Naive thymus-derived CD4-positive, alpha-beta T cell (primary cell): ENCODE data around the gene TCP1. TPM values are rescaled to one million over a fixed set of nuclear protein-coding genes. Genes with fewer than 3 reads are reported as not detected.

Experiments
- ATAC-seq: fragments of 150-1000 bp; cut with Tn5 transposase; 2 replicates; pipeline ENCODE4 v1.10.0; 2021; ENCODE audit warnings: mild to moderate bottlenecking, moderate library complexity
- CTCF ChIA-PET: fragments of 350-600 bp; sonication (Branson Sonifier 250); formaldehyde crosslinking; loops from one replicate; lab custom pipeline; 2021; ENCODE audit warnings: antibody characterized with exemption; lab: Charles Lee
- POLR2A ChIA-PET: fragments of 350-600 bp; sonication (Branson Sonifier 250); formaldehyde crosslinking; loops from one replicate; lab custom pipeline; 2021; ENCODE audit warnings: antibody characterized with exemption, inconsistent platforms; lab: Charles Lee
- DNase-seq, 9 donors: peaks; one replicate each; pipeline versions ENCODE4 v3.0.0 to v3.0.0-alpha.2; 2020 to 2022; ENCODE audit warnings: mixed read lengths in 1 of 9
- H3K27ac ChIP-seq: one replicate; pipeline ENCODE4 v1.7.0; 2013; ENCODE audit warnings: mild to moderate bottlenecking, low read depth, low read length, moderate library complexity
- H3K27me3 ChIP-seq, 2 donors: one replicate each; pipeline ENCODE4 v1.7.0; 2013; ENCODE audit warnings: low read length in 2 of 2, mild to moderate bottlenecking in 2 of 2, moderate library complexity in 2 of 2; ENCODE audit not compliant: control insufficient read depth in 2 of 2, insufficient read depth in 2 of 2
- H3K36me3 ChIP-seq, 3 experiments: 1 replicate in 2 of 3; 2 replicates in 1 of 3; pipeline ENCODE4 v1.7.0; 2013; ENCODE audit warnings: low read length in 3 of 3, mild to moderate bottlenecking in 3 of 3, moderate library complexity in 1 of 3; ENCODE audit not compliant: insufficient read depth in 3 of 3, control insufficient read depth in 2 of 3
- H3K4me1 ChIP-seq, 2 donors: one replicate each; pipeline ENCODE4 v1.7.0; 2013; ENCODE audit warnings: low read length in 2 of 2, mild to moderate bottlenecking in 2 of 2, moderate library complexity in 1 of 2; ENCODE audit not compliant: control insufficient read depth in 2 of 2, insufficient read depth in 2 of 2
- H3K4me3 ChIP-seq: 2 replicates; pipeline ENCODE4 v1.7.0; 2013; ENCODE audit warnings: mild to moderate bottlenecking, low read length
- H3K9me3 ChIP-seq, 3 experiments: 1 replicate in 2 of 3; 2 replicates in 1 of 3; pipeline ENCODE4 v1.7.0; 2013; ENCODE audit warnings: low read length in 3 of 3; ENCODE audit not compliant: control insufficient read depth in 2 of 3
- H3K27ac Mint-ChIP-seq, 9 donors: one replicate each; pipeline ENCODE4 v1.8.0; 2020 to 2022; ENCODE audit warnings: mixed read lengths in 9 of 9, mild to moderate bottlenecking in 8 of 9, moderate library complexity in 5 of 9, inconsistent platforms in 2 of 9
- H3K27me3 Mint-ChIP-seq, 5 donors: one replicate each; pipeline ENCODE4 v1.8.0; 2021 to 2022; ENCODE audit warnings: mixed read lengths in 5 of 5, mild to moderate bottlenecking in 1 of 5
- H3K36me3 Mint-ChIP-seq, 5 donors: one replicate each; pipeline ENCODE4 v1.8.0; 2020 to 2022; ENCODE audit warnings: mixed read lengths in 5 of 5, mild to moderate bottlenecking in 3 of 5, inconsistent platforms in 1 of 5
- H3K4me1 Mint-ChIP-seq, 7 donors: one replicate each; pipeline ENCODE4 v1.8.0; 2020 to 2022; ENCODE audit warnings: mixed read lengths in 7 of 7, mild to moderate bottlenecking in 3 of 7, inconsistent platforms in 1 of 7
- H3K4me3 Mint-ChIP-seq, 10 donors: one replicate each; pipeline ENCODE4 v1.8.0; 2020 to 2022; ENCODE audit warnings: mild to moderate bottlenecking in 10 of 10, mixed read lengths in 10 of 10, moderate library complexity in 6 of 10, inconsistent platforms in 2 of 10
- H3K9me3 Mint-ChIP-seq, 11 donors: one replicate each; pipeline ENCODE4 v1.8.0; 2020 to 2022; ENCODE audit warnings: mixed read lengths in 11 of 11, mild to moderate bottlenecking in 4 of 11, inconsistent platforms in 1 of 11, moderate library complexity in 1 of 11
- intact Hi-C, 2 donors: fragments of 100-400 bp; cut with micrococcal nuclease; formaldehyde crosslinking; loops; one replicate each; pipeline ENCODE4 v1.15.1; 2023
- polyA plus RNA-seq, 2 donors: library from polyadenylated mRNA; unstranded; fragments of 300-500 nt; fragmentation: Illumina TruSeq; gene quantifications; one replicate each; pipeline ENCODE4 v1.2.3, GENCODE V29; 2021
- total RNA-seq, 6 experiments: library from RNA in 5 of 6; stranded (reverse) in 5 of 6; gene quantifications; 1 replicate in 5 of 6; 2 replicates in 1 of 6; pipeline ENCODE4 v1.2.3 and lab custom pipeline; 2021 to 2026

Gene TCP1
- 100 to 1,000 TPM; 147 to 225 (median 154) TPM for total RNA-seq
- 100 to 1,000 TPM in 1 of 2 donors, 10 to 100 TPM in 1; 63.3 to 111 TPM for polyA plus RNA-seq
- total RNA-seq (lab: John Stamatoyannopoulos, UW): 224 reads per million, percentile 94 among the genes with 10 or more reads in this experiment

DNA sequence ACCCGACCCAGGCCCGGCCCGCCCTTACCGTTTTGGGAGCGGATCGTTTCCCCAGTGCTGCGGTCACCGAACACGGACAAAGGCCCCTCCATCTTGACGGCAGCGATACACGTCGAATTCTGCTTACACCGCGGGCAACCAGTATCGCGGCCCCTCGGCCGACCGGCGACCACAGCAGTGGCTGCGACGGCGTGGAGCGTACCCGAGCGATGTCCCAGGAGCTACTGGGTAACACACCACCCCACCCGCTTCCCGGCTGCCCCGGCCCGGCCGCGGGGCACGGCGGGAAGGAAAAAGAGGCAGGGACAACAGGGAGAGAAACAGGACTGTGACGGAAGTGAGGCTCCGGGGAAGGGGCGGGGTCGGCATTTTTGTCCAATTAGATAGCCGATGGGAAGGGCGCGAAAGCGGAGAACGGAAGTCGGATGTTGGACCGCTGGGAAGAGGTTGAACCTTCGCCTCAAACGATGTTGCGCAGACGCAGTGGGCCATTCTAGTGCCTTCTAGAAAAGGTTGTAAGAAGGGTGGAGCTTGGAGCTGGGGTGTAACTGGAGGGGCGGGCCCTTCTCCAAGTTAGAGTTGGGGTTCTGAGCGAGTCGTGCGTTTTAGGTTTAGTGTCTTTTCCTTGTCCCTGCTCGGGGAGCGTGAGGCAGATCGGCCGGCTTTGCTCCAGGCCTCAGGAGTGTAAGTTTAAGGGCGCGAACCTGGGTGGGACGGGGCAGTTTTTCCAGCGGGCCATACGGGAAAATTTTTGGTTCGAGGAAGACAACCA lies at the start of gene TCP1:
Gene TCP1, minus strand, starts transcription at position 226 of the 772 bp plus-strand sequence. Its CDS starts 134 bp downstream, at position 92.
- peaks cover 15 to 27% of the 10 kb centered on the region in 2 donors for H3K4me1 ChIP-seq
- Mint-ChIP-seq H3K27me3 (peaks cover 0 to 3% (median 0%) of the 10 kb centered on the region in 5 donors), H3K4me1 (peaks cover 41 to 83% (median 69%) of the 10 kb centered on the region in 7 donors), H3K36me3 (peaks cover 4 to 40% (median 32%) of the 10 kb centered on the region in 5 donors), H3K9me3 (no peaks in the 10 kb centered on the region), H3K4me3 (peak within 1 kb of the TSS; percentile 94 to 100 (median 99)), H3K27ac (peak within 1 kb of the TSS; percentile 95 to 99 (median 98))
- ChIA-PET POLR2A (interaction anchor here (0.6 to 6.1 kb wide), 25 partner anchors 7 to 227 kb away, joined by 3 to 101 read pairs (median 5); partner anchors contain the start of genes ACAT2, IGF2R, SOD2 and WTAP), CTCF (interaction anchor here (0.8 to 2.1 kb wide), 8 partner anchors 9 to 666 kb away, joined by 3 to 10 read pairs (median 3); partner anchors contain the start of gene ACAT2)
- peaks cover 4 to 31% (median 14%) of the 10 kb centered on the region in 3 experiments for H3K36me3 ChIP-seq
- ATAC-seq (peak; percentile 89), DNase-seq (peak; percentile 87 to 99 (median 98))
- intact Hi-C loops: loop anchor here (1.0 to 5.0 kb wide), 17 partner anchors 27 to 731 kb away; partner anchors contain the start of genes ACAT2 (in 2 of the 2), WTAP (in 2 of the 2), IGF2R (in 1 of the 2) and SOD2 (in 1 of the 2)
- H3K4me3 ChIP-seq: peak within 1 kb of the TSS; percentile 98
- H3K9me3 ChIP-seq: no peaks in the 10 kb centered on the region
- peak within 1 kb of the TSS; percentile 94 for H3K27ac ChIP-seq
- no peaks in the 10 kb centered on the region for H3K27me3 ChIP-seq

- Histone ChIP-seq H3K27me3 (no peaks in the 10 kb centered on the region), H3K9me3 (no peaks in the 10 kb centered on the region), H3K27ac (no peak overlapping the region), H3K4me1 (peaks cover 0 to 24% of the 10 kb centered on the region in 2 donors), H3K36me3 (no peaks in the 10 kb centered on the region), H3K4me3 (no peak overlapping the region)
- no peaks in the 10 kb centered on the region for H3K9me3 Mint-ChIP-seq
- DNase-seq (no peak), ATAC-seq (no peak)
- peaks cover 3 to 31% (median 23%) of the 10 kb centered on the region in 7 donors for H3K4me1 Mint-ChIP-seq
- ChIA-PET CTCF (interaction anchor here (0.7 kb wide), 1 partner anchor 15 kb away, joined by 3 read pairs; no protein-coding TSS in a partner anchor), POLR2A (no interaction called here)
- H3K27me3 Mint-ChIP-seq: peaks cover 0 to 13% (median 0%) of the 10 kb centered on the region in 5 donors
- no peaks in the 10 kb centered on the region for H3K36me3 Mint-ChIP-seq
- intact Hi-C loops: no loop called here
- H3K27ac Mint-ChIP-seq: peak overlapping the region in 1 of 9 donors; percentile 20
- peak overlapping the region in 1 of 10 donors; percentile 30 for H3K4me3 Mint-ChIP-seq
These were observed 48.8 kb upstream of the TCP1 start for GRCh38 chr6:159838020-159838744.

- Histone ChIP-seq H3K36me3 (no peaks in the 10 kb centered on the region), H3K4me1 (peaks cover 0 to 30% of the 10 kb centered on the region in 2 donors), H3K9me3 (no peaks in the 10 kb centered on the region), H3K27me3 (no peaks in the 10 kb centered on the region), H3K4me3 (no peak overlapping the region), H3K27ac (no peak overlapping the region)
- ATAC-seq: no peak
- Mint-ChIP-seq H3K4me1 (peaks cover 4 to 37% (median 30%) of the 10 kb centered on the region in 7 donors), H3K36me3 (no peaks in the 10 kb centered on the region), H3K27ac (no peak overlapping the region), H3K27me3 (peaks cover 0 to 13% (median 0%) of the 10 kb centered on the region in 5 donors), H3K4me3 (no peak overlapping the region), H3K9me3 (no peaks in the 10 kb centered on the region)
- DNase-seq: no peak
- intact Hi-C loops: no loop called here
- CTCF ChIA-PET: interaction anchor here (0.7 kb wide), 1 partner anchor 16 kb away, joined by 3 read pairs; no protein-coding TSS in a partner anchor
- POLR2A ChIA-PET: no interaction called here
These were observed 48.1 kb upstream of the TCP1 start for GRCh38 chr6:159837511-159837910.

DNA sequence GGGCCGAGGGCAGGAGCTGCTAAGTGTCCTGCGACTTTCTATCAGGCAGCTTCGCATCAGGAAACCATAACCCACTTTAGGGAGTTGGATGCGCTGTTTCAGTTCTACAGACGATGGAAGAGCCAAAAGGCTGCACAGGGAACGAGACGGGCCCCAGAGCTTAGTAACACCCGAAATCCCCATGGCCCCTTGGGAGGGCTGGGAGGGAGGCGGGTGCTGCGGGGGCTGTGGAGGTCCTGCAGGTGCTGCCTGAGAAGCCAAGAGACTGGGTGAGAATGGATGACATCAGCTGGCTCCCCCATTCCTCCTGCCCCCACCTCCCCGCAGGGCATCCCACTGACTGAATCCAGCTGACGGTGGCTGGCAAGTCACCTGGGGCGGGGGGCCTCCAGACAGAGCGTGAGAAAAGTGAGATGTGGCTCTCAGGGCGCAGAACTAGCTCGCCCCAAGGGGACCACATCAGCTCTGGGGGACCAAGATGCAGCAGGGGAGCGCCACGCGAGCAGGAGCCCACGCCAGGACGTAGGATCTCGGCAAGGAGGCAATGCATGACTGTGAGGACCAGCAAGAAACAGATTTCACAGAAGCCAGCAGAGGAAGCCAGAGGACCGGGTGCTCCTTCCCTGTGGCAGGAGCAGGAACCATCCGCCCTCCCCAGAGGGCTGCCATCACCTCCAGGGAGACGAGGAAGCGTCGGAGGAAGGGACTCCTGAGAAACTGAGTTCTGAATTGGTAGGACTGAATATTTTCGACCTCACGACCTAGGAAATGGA lies 47.5 kb upstream of the TCP1 start:
- peaks cover 0 to 30% of the 10 kb centered on the region in 2 donors for H3K4me1 ChIP-seq
- no peak overlapping the region for H3K4me3 ChIP-seq
- Mint-ChIP-seq H3K9me3 (no peaks in the 10 kb centered on the region), H3K27me3 (peaks cover 0 to 13% (median 0%) of the 10 kb centered on the region in 5 donors), H3K4me1 (peaks cover 4 to 36% (median 30%) of the 10 kb centered on the region in 7 donors), H3K36me3 (no peaks in the 10 kb centered on the region), H3K27ac (peak overlapping the region in 1 of 9 donors; percentile 32), H3K4me3 (no peak overlapping the region)
- ChIA-PET POLR2A (interaction anchor here (0.7 kb wide), 1 partner anchor 90 kb away, joined by 3 read pairs; no protein-coding TSS in a partner anchor), CTCF (no interaction called here)
- no peaks in the 10 kb centered on the region for H3K36me3 ChIP-seq
- intact Hi-C loops: no loop called here
- ATAC-seq: no peak
- no peaks in the 10 kb centered on the region for H3K27me3 ChIP-seq
- no peak for DNase-seq
- no peak overlapping the region for H3K27ac ChIP-seq
- no peaks in the 10 kb centered on the region for H3K9me3 ChIP-seq

DNA sequence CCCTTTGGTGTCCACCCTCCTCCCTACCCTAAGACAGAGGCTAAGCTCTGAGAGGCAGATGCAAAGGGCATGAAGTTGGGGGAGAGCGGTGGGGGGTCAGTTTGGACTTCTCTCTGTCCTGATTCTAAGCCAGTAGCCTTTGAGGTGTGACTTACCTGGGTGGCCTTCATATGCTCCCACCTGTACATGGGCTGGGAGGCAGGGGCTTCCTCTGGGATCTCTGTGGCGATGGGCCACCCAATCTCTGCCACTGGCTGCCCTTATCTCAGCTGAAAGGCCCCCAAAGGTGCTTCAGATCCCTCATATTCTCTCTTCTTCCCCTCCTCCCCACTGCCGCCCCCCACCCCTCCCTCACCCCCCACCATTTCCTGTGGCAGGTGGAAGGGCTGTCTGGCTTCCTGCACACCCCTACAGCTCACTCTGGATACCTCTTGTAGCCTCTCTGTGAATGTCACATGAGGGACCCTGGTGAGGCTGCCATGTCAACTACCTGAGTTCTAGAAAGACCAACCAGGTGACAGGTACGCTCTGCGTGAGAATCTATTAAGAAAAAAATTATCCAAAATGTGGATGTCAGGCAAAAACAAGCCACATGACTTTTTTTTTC lies 44.7 kb upstream of the TCP1 start:
- intact Hi-C loops: no loop called here
- Histone ChIP-seq H3K27me3 (no peaks in the 10 kb centered on the region), H3K9me3 (no peaks in the 10 kb centered on the region), H3K27ac (no peak overlapping the region), H3K36me3 (no peaks in the 10 kb centered on the region), H3K4me3 (no peak overlapping the region), H3K4me1 (peaks cover 0 to 33% of the 10 kb centered on the region in 2 donors)
- peaks cover 9 to 53% (median 38%) of the 10 kb centered on the region in 7 donors for H3K4me1 Mint-ChIP-seq
- DNase-seq (peak in 4 of 9 donors; percentile 24 to 33 (median 31)), ATAC-seq (no peak)
- H3K27me3 Mint-ChIP-seq: peaks cover 0 to 19% (median 0%) of the 10 kb centered on the region in 5 donors
- H3K4me3 Mint-ChIP-seq: peak overlapping the region in 6 of 10 donors; percentile 25 to 58 (median 44)
- H3K27ac Mint-ChIP-seq: peak overlapping the region in 7 of 9 donors; percentile 50 to 80 (median 65)
- H3K9me3 Mint-ChIP-seq: no peaks in the 10 kb centered on the region
- no peaks in the 10 kb centered on the region for H3K36me3 Mint-ChIP-seq
- ChIA-PET POLR2A (interaction anchor here (0.5 to 2.7 kb wide), 7 partner anchors 12 to 167 kb away, joined by 3 to 13 read pairs (median 4); partner anchors contain the start of genes MRPL18 and TCP1), CTCF (interaction anchor here (0.7 to 1.1 kb wide), 3 partner anchors 10 to 1290 kb away, joined by 3 read pairs; no protein-coding TSS in a partner anchor)
